Endodermal cell (in vitro differentiated cells): ENCODE results near the gene PPFIA4. TPM values are rescaled to one million over a fixed set of nuclear protein-coding genes. Genes with fewer than 3 reads are reported as not detected.

Experiments used
- DNase-seq: peaks from one replicate; pipeline ENCODE4 v3.0.0-alpha.2; 2017
- H3K27ac ChIP-seq: 2 replicates; pipeline ENCODE4 v1.5.1; 2013; ENCODE audit warnings: mild to moderate bottlenecking, low read depth, low read length, moderate library complexity
- H3K27me3 ChIP-seq: 2 replicates; pipeline ENCODE4 v1.6.1; 2013; ENCODE audit warnings: mild to moderate bottlenecking, low read length, moderate library complexity; ENCODE audit not compliant: insufficient read depth, control insufficient read depth, poor library complexity, severe bottlenecking
- H3K36me3 ChIP-seq: 2 replicates; pipeline ENCODE4 v1.7.0; 2013; ENCODE audit warnings: mild to moderate bottlenecking, low read length, moderate library complexity; ENCODE audit not compliant: control insufficient read depth, insufficient read depth
- H3K4me1 ChIP-seq: one replicate; pipeline ENCODE4 v1.7.0; 2013; ENCODE audit warnings: low read length; ENCODE audit not compliant: control insufficient read depth, insufficient read depth
- H3K4me3 ChIP-seq: 2 replicates; pipeline ENCODE4 v1.5.1; 2013; ENCODE audit warnings: mild to moderate bottlenecking, low read length, moderate library complexity
- H3K9ac ChIP-seq: 2 replicates; pipeline ENCODE4 v1.6.1; 2013; ENCODE audit warnings: mild to moderate bottlenecking, low read length, moderate library complexity; ENCODE audit not compliant: poor library complexity, severe bottlenecking; ENCODE audit errors: extremely low read depth
- H3K9me3 ChIP-seq: 2 replicates; pipeline ENCODE4 v1.6.1; 2013; ENCODE audit warnings: mild to moderate bottlenecking, low read length, moderate library complexity; ENCODE audit not compliant: control insufficient read depth
- H3K27ac Mint-ChIP-seq: 2 replicates; pipeline ENCODE4 v1.8.0; 2020; ENCODE audit warnings: mixed read lengths
- H3K27me3 Mint-ChIP-seq: 2 replicates; pipeline ENCODE4 v1.8.0; 2021; ENCODE audit warnings: mild to moderate bottlenecking, mixed read lengths; ENCODE audit not compliant: insufficient read depth
- H3K36me3 Mint-ChIP-seq: 2 replicates; pipeline ENCODE4 v1.8.0; 2020; ENCODE audit warnings: low read depth, mixed read lengths
- H3K4me1 Mint-ChIP-seq: 2 replicates; pipeline ENCODE4 v1.8.0; 2020; ENCODE audit warnings: mixed read lengths
- H3K4me3 Mint-ChIP-seq: 2 replicates; pipeline ENCODE4 v1.8.0; 2020; ENCODE audit warnings: mild to moderate bottlenecking, moderate library complexity, mixed read lengths
- H3K9me3 Mint-ChIP-seq: 2 replicates; pipeline ENCODE4 v1.8.0; 2020; ENCODE audit warnings: mild to moderate bottlenecking, mixed read lengths
- CTCF ChIP-seq: fragments of 200-600 bp; sonication (generic); conservative IDR thresholded peaks from 2 replicates; pipeline ENCODE4 v1.5.0; 2021; ENCODE audit warnings: antibody characterized with exemption, mild to moderate bottlenecking
- WGBS, 2 experiments: methylation state at CpG; one replicate each; pipeline versions ENCODE4 v1.1.5 to v1.1.7; 2013; ENCODE audit warnings: missing lambda C conversion rate in 2 of 2, mixed read lengths in 1 of 2; ENCODE audit not compliant: insufficient coverage in 1 of 2, insufficient read length in 1 of 2; 5-methylcytosine and 5-hydroxymethylcytosine counted together
- total RNA-seq, 2 donors: library from RNA; stranded (reverse); fragmentation: NEBNext Ultra II Directional in 1 of 2; extraction: Animal tissue kit (Norgen Biotek cat#: 25700) in 1 of 2; gene quantifications; 2 replicates in 1 of 2; 3 replicates in 1 of 2; pipeline ENCODE4 v1.2.1, GENCODE V29; 2021

PPFIA4 gene
- total RNA-seq, 2 donors from 2014 or later: 8.4 to 12.1 TPM

- WGBS, 2 experiments: 57 to 91% methylated on average over 1 to 5 of the region's 5 CpGs
- no peak for TF ChIP-seq CTCF
- Mint-ChIP-seq H3K27ac (no peak overlapping the region), H3K36me3 (no peaks in the 10 kb centered on the region), H3K4me3 (no peak overlapping the region), H3K4me1 (peaks cover 2% of the 10 kb centered on the region), H3K9me3 (no peaks in the 10 kb centered on the region), H3K27me3 (peaks cover 9% of the 10 kb centered on the region)
- no peak overlapping the region for H3K4me3 ChIP-seq
- H3K9me3 ChIP-seq: no peaks in the 10 kb centered on the region
- no peak overlapping the region for H3K27ac ChIP-seq
- no peak for DNase-seq
- H3K36me3 ChIP-seq: no peaks in the 10 kb centered on the region
- no peaks in the 10 kb centered on the region for H3K4me1 ChIP-seq
- H3K9ac ChIP-seq: no peak overlapping the region
- peaks cover 9% of the 10 kb centered on the region for H3K27me3 ChIP-seq
Measured at GRCh38 chr1:202987922-202988583, 38.2 kb upstream of the PPFIA4 start.

DNA sequence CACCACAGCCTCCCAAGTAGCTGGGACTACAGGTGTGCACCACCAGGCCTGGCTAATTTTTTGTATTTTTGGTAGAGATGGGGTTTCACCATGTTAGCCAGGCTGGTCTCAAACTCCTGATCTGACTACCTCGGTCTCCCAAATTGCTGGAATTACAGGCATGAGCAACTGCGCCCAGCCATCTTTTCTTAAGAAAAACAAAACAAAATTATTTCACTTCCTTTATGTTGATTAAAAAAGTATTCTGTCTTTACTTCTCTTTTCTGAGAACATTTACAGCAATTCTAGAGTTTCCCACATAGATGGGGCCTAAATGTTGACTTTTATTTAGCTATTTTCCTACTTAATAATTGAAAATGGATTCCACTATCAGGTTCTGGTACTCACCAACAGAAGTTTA is 36.4 kb upstream of the PPFIA4 start:
- Mint-ChIP-seq H3K27ac (no peak overlapping the region), H3K36me3 (no peaks in the 10 kb centered on the region), H3K4me3 (no peak overlapping the region), H3K9me3 (no peaks in the 10 kb centered on the region), H3K27me3 (peaks cover 9% of the 10 kb centered on the region), H3K4me1 (peaks cover 2% of the 10 kb centered on the region)
- H3K4me3 ChIP-seq: no peak overlapping the region
- no peaks in the 10 kb centered on the region for H3K9me3 ChIP-seq
- peaks cover 9% of the 10 kb centered on the region for H3K27me3 ChIP-seq
- H3K9ac ChIP-seq: no peak overlapping the region
- H3K27ac ChIP-seq: no peak overlapping the region
- WGBS, 2 experiments: 83 to 100% methylated on average over 1 to 2 of the region's 2 CpGs
- no peaks in the 10 kb centered on the region for H3K36me3 ChIP-seq
- no peaks in the 10 kb centered on the region for H3K4me1 ChIP-seq
- no peak for DNase-seq
- no peak for TF ChIP-seq CTCF

GRCh38 chr1:202991112-202991511 is 35.2 kb upstream of the PPFIA4 start:
- Histone ChIP-seq H3K27ac (no peak overlapping the region), H3K36me3 (no peaks in the 10 kb centered on the region), H3K9ac (no peak overlapping the region), H3K4me3 (no peak overlapping the region), H3K4me1 (no peaks in the 10 kb centered on the region), H3K27me3 (peaks cover 14% of the 10 kb centered on the region), H3K9me3 (no peaks in the 10 kb centered on the region)
- Mint-ChIP-seq H3K4me3 (no peak overlapping the region), H3K27me3 (peaks cover 9% of the 10 kb centered on the region), H3K4me1 (peaks cover 2% of the 10 kb centered on the region), H3K27ac (no peak overlapping the region), H3K36me3 (no peaks in the 10 kb centered on the region), H3K9me3 (no peaks in the 10 kb centered on the region)
- no peak for TF ChIP-seq CTCF
- DNase-seq: no peak
